ENCODE measurements around the gene SLC7A5. TPM values are rescaled to one million over a fixed set of nuclear protein-coding genes. Genes with fewer than 3 reads are reported as not detected.
A peak's percentile ranks its signal among the peaks of the same experiment; 100 is the strongest.
"Not testable (repeated sequence)": the region's sequence is repeated elsewhere in the genome, so short reads cannot be mapped to it uniquely, and the experiment has no call there.

Gene SLC7A5
- total RNA-seq (10 to 100 TPM in 2 of 10 donors, 1 to 10 TPM in 8; 1.2 to 15.3 (median 4.1) TPM), polyA plus RNA-seq (1 to 10 TPM; 3.5 to 4.7 TPM)
- long read RNA-seq, donor 1, partial matches to known transcripts = 0 of 3 reads
- long read RNA-seq, donor 1, other reads (novel, unspliced or antisense) = 3 of 3 reads
- long read RNA-seq, donor 2, partial matches to known transcripts = 0 of 1 reads
- long read RNA-seq, donor 2, other reads (novel, unspliced or antisense) = 1 of 1 reads
- long read RNA-seq, donor 3, partial matches to known transcripts = 3 of 25 reads
- long read RNA-seq, donor 3, other reads (novel, unspliced or antisense) = 22 of 25 reads

GRCh38 chr16:87869061-87869878, at the start of gene SLC7A5:
TSS of gene SLC7A5 (minus strand) at chr16:87869507. CDS start at chr16:87869422, 85 bp downstream.
- H3K36me3 ChIP-seq; intact Hi-C loops (cut with DNase I); H3K9me3 ChIP-seq: not testable (repeated sequence)
- DNase-seq = peak; percentile 71 to 84
- peak; percentile 69 to 94 (median 80) for ATAC-seq
- 2 to 5% methylated on average over 80 to 108 of the region's 109 CpGs for WGBS, 2 donors
- H3K27ac ChIP-seq = peak within 1 kb of the TSS in 3 of 10 donors; percentile 9 to 81 (median 35)
- H3K27me3 ChIP-seq = peaks cover 0 to 14% (median 6%) of the 10 kb centered on the region in 7 donors
- H3K4me3 ChIP-seq = peak within 1 kb of the TSS; percentile 14 to 74 (median 54)
- H3K4me1 ChIP-seq = peaks cover 0 to 37% (median 12%) of the 10 kb centered on the region in 9 donors

- Histone ChIP-seq H3K4me3 (peak overlapping the region in 3 of 10 donors; percentile 5 to 20 (median 11)), H3K4me1 (peaks cover 0 to 19% (median 6%) of the 10 kb centered on the region in 9 donors), H3K36me3 (no peaks in the 10 kb centered on the region), H3K9me3 (no peaks in the 10 kb centered on the region), H3K27ac (peak overlapping the region in 3 of 10 donors; percentile 15 to 16 (median 15)), H3K27me3 (no peaks in the 10 kb centered on the region)
- ATAC-seq (peak in 1 of 8 donors; percentile 19), DNase-seq (no peak)
- 70 to 83% methylated on average over 13 of the region's 13 CpGs for WGBS, 2 donors
- no peak for TF ChIP-seq CTCF (IDR thresholded peaks at IDR 0.05)
- intact Hi-C loops (cut with DNase I) = no loop called here
These were observed 49.0 kb upstream of the SLC7A5 start for GRCh38 chr16:87918338-87918737.

GRCh38 chr16:87917503-87917902, 48.2 kb upstream of the SLC7A5 start:
- TF ChIP-seq CTCF (IDR thresholded peaks at IDR 0.05) = no peak
- no peak for DNase-seq
- peaks cover 0 to 13% (median 5%) of the 10 kb centered on the region in 9 donors for H3K4me1 ChIP-seq
- no peaks in the 10 kb centered on the region for H3K36me3 ChIP-seq
- no peaks in the 10 kb centered on the region for H3K9me3 ChIP-seq
- no peak overlapping the region for H3K27ac ChIP-seq
- no peak for ATAC-seq
- WGBS, 2 donors = 73 to 90% methylated on average over 9 of the region's 9 CpGs
- intact Hi-C loops (cut with DNase I) = no loop called here
- no peaks in the 10 kb centered on the region for H3K27me3 ChIP-seq
- H3K4me3 ChIP-seq = no peak overlapping the region

- DNase-seq = no peak
- Histone ChIP-seq H3K36me3 (no peaks in the 10 kb centered on the region), H3K4me3 (no peak overlapping the region), H3K4me1 (peaks cover 0 to 19% (median 6%) of the 10 kb centered on the region in 9 donors), H3K27me3 (no peaks in the 10 kb centered on the region), H3K27ac (no peak overlapping the region), H3K9me3 (no peaks in the 10 kb centered on the region)
- TF ChIP-seq CTCF (IDR thresholded peaks at IDR 0.05) = no peak
- intact Hi-C loops (cut with DNase I) = no loop called here
- WGBS, 2 donors = 92 to 94% methylated on average over 25 of the region's 25 CpGs
- ATAC-seq = no peak
These were observed 45.5 kb upstream of the SLC7A5 start for GRCh38 chr16:87914812-87915211.

GRCh38 chr16:87914021-87914725, 44.9 kb upstream of the SLC7A5 start:
- H3K9me3 ChIP-seq; H3K4me3 ChIP-seq; intact Hi-C loops (cut with DNase I); H3K27ac ChIP-seq; DNase-seq; ATAC-seq; H3K36me3 ChIP-seq; H3K27me3 ChIP-seq: not testable (repeated sequence)
- 76 to 80% methylated on average over 24 to 27 of the region's 27 CpGs for WGBS, 2 donors
- peaks cover 0 to 19% (median 6%) of the 10 kb centered on the region in 9 donors for H3K4me1 ChIP-seq

- H3K36me3 ChIP-seq; H3K4me3 ChIP-seq; ATAC-seq; intact Hi-C loops (cut with DNase I); DNase-seq; H3K27ac ChIP-seq; H3K9me3 ChIP-seq: not testable (repeated sequence)
- peaks cover 0 to 15% (median 0%) of the 10 kb centered on the region in 7 donors for H3K27me3 ChIP-seq
- 79 to 82% methylated on average over 18 of the region's 18 CpGs for WGBS, 2 donors
- peaks cover 0 to 13% (median 5%) of the 10 kb centered on the region in 9 donors for H3K4me1 ChIP-seq
These were observed 43.4 kb upstream of the SLC7A5 start for GRCh38 chr16:87912691-87913090.

GRCh38 chr16:87911106-87911763, 41.9 kb upstream of the SLC7A5 start:
- WGBS, 2 donors = 27 to 44% methylated on average over 23 of the region's 23 CpGs
- Histone ChIP-seq H3K27ac (peak overlapping the region; percentile 60 to 88 (median 73)), H3K27me3 (peaks cover 0 to 21% (median 0%) of the 10 kb centered on the region in 7 donors), H3K4me1 (peaks cover 0 to 13% (median 5%) of the 10 kb centered on the region in 9 donors)
- H3K4me3 ChIP-seq; intact Hi-C loops (cut with DNase I); H3K36me3 ChIP-seq; H3K9me3 ChIP-seq: not testable (repeated sequence)
- peak; percentile 89 to 97 (median 96) for ATAC-seq
- DNase-seq = peak; percentile 81 to 91
